ENCODE data around the gene CSKMT.
A peak's percentile ranks its signal among the peaks of the same experiment; 100 is the strongest.
"Not testable (repeated sequence)": the region's sequence is repeated elsewhere in the genome, so short reads cannot be mapped to it uniquely, and the experiment has no call there.

The CSKMT gene

DNA sequence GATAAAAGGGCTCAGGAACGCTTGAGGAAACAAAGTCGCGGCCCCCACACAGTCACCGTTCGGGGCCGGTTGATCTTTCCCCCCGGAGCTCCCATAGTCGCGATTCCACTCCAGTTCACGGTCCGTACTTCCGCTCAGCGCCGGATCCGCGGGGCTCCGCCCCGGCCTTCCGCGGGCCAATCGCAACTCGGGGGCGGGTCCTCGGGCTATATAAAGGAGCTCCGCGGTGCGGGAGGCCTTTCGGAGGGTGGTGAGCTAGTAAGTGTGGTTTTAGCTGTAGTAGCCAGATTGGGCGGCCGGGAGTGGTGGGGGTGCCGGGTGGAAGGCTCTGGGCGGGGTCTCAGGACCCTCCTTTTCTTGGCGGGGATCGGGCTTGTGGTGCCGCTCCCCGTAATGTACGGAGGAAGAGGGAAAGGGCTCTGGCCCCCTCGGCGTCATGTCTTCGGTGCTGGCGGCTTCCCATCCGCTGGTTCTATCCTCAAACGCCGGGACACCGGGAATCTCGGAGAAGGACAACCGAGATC lies at the start of gene CSKMT, which contains the start of gene C11orf98:
Gene CSKMT (plus strand): TSS at position 238 of the 524 bp plus-strand sequence. CDS start 568 bp downstream, outside the sequence.
Gene C11orf98 (minus strand): TSS at position 136 of the 524 bp plus-strand sequence. CDS start 41 bp downstream, at position 95.
- peak; percentile 97 for DNase-seq

GRCh38 chr11:62615521-62615920 lies 49.6 kb upstream of the CSKMT start:
- DNase-seq = no peak

DNA sequence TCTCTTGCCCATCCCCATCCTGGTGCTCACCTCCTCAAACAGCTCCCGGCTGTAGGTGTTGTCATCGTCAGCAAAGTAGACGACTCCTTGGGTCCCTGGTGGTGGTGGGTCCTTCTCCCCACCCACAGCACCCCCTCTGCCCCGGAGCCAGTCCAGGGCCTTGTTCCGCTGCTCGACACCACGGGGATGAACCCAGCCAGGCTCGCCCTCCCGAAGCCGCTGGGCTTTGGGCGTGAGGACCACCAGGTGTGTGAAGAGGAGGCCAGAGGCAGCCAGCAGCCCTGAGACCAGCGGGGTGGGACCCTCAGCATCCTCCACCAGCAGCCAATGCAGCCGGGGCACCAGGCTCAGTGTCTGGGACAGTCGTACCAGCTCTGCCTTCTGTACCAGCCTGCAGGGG lies 48.2 kb upstream of the CSKMT start:
- not testable (repeated sequence) for DNase-seq

DNA sequence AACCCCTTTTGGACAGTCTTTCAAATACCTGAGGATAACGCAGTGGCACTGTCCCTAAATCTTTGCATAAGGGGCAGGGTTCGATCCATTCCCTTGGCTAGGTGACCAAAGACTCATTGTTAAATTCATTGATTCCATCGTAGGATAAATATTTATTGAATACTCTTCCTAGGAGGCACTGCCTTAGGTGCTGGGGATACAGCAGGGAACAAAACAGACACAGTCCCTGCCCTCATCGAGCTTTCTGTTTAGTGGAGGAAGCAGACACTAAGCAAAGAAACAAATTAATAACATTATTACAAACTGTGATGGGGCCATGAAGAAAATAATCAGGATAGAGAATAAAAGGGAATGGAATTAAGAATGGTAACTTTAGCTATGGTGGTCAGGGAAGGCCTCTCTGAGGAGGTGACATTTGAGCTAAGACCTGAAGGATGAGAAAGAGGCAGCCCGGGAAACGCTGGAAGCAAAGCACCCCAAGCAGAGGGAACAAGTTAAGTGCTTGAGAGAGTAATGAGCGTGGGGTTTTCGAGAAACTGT lies 44.0 kb upstream of the CSKMT start:
- no peak for DNase-seq

- peak; percentile 99 for DNase-seq
Measured at GRCh38 chr11:62621567-62622470, 43.3 kb upstream of the CSKMT start, which contains the start of gene B3GAT3. TSS of gene B3GAT3 (minus strand) at chr11:62621986. CDS start at chr11:62621947, 39 bp downstream.

DNA sequence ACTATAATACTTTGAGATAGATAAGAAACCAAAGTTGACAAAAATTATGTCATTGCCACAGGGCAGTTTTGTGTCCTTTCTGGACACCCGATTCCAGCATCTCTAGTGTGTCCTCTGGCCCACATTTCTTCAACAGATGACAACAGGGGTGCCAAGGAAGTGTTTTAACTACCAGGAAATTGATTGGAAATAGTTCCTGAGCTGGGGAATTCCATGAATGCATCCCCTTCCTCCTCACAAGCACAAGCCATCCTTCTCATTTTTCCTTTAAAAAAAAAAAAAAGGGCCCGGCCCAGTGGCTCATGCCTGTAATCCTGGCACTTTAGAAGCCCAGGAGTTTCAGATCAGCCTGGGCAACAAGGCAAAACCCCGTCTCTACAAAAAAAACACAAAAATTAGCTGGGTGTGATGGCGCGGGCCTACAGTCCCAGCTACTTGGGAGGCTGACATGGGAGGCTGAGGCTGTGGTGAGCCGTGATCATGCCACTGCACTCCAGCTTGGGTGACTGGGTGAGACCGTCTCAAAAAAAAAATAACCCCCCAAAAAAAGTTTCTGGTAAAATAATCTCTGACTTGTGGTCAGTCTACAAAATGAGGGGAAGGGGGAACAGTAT lies 42.5 kb upstream of the CSKMT start:
- no peak for DNase-seq

DNA sequence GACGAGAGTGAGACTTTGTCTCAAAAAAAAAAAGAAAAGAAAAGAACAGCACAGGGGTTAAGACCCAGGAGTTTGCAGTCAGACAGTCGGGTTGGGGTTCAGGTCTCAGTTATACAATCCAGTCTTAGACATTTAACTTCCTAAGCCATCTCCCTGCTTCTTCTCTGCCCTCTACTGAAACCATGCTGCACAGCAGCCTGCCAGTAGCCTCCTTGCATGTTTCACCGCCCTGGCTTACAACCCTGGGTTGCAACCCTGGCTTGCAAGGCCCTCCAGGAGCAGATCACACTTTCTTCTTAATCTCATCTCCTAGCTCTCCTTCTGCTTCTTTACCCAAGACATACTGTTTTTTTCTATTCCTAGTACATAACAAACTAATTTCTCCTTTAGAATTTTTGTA lies 37.4 kb upstream of the CSKMT start:
- no peak for DNase-seq

DNA sequence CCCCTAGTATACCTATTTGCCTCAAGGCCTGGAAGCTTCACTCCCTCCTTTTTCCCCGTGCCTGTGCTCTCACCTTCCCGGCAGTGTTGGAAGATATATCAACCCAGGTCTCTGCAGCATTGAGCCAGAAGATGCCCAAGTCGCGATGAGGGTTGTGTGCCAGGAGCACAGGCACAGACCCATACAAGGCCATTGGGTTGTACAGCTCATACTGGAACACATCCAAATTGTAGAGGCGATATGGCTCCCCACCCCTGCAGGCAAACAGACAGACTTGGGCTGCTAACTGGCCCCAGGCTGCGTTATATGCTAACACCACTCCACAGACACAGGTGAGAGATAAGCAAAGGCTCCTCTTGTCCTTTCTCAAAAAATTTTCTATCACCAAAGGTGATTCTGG lies 32.6 kb upstream of the CSKMT start:
- no peak for DNase-seq

DNA sequence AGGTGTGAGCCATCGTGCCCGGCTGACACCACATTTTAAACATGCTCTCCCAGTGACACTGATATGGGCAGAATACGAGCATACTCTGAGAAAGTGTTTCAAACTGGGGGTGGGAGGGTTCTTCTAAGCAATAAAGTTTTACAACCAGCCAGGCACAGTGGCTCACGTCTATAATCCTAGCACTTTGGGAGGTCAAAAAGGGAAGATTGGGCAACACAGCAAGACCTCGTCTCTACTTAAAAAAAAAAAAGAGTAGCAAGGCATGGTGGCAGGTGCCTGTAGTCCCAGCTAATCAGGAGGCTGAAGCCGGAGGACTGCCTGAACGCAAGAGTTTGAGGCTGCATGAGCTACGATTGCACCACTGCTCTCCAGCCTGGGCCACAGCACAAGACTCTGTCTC lies 20.9 kb upstream of the CSKMT start:
- no peak for DNase-seq

GRCh38 chr11:62645671-62645945 lies 19.5 kb upstream of the CSKMT start:
- DNase-seq = peak; percentile 8

- peak; percentile 99 for DNase-seq
Measured at GRCh38 chr11:62645946-62646824, 18.9 kb upstream of the CSKMT start, which contains the start of gene GANAB. TSS of gene GANAB (minus strand) at chr11:62646613. CDS start at chr11:62646599, 14 bp downstream.

- DNase-seq = no peak
Measured at GRCh38 chr11:62646825-62647608, 18.1 kb upstream of the CSKMT start.

DNA sequence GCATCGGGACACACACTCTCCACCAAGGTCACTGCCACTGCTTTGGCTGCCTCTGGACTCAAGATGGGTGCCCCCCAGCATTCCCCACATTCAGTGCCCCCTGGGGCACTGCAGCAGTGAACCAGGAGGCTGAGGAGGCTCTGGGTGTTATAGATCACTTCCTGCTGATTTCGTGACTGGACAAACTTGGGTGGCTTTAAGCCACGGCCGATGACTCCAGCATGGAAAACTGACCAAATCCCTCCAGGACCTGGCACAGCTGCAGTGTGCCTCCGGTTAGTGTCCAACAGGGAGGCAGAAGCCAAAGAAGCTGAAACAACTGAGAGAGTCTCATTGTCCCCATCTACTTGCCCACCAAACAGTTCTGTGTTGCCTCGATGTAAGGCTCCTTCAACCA lies 17.5 kb upstream of the CSKMT start:
- DNase-seq = no peak

- no peak for DNase-seq
Measured at GRCh38 chr11:62648185-62648966, 16.7 kb upstream of the CSKMT start.

GRCh38 chr11:62648967-62649364 lies 16.1 kb upstream of the CSKMT start:
- DNase-seq = no peak

DNA sequence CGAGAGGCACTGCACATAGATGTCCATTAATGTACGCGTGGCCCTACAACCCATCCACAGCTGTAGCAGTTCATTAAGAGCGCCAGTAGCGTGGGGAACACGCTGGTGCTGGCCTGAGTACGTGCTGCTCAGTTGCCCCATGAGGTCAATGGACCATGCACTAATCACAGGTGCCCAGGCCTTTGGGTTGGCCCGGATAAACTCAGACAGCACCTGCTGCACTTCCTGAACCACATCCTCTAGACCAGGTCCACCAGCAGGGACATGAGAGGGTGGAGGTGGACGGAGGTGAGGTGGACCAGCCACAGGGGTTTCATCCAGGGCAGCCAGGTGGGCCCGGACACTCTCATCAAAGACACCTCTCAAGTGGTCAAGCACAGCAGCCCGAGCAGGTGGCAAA lies 15.6 kb upstream of the CSKMT start:
- DNase-seq = no peak

- not testable (repeated sequence) for DNase-seq
Measured at GRCh38 chr11:62650283-62650682, 14.8 kb upstream of the CSKMT start.

DNA sequence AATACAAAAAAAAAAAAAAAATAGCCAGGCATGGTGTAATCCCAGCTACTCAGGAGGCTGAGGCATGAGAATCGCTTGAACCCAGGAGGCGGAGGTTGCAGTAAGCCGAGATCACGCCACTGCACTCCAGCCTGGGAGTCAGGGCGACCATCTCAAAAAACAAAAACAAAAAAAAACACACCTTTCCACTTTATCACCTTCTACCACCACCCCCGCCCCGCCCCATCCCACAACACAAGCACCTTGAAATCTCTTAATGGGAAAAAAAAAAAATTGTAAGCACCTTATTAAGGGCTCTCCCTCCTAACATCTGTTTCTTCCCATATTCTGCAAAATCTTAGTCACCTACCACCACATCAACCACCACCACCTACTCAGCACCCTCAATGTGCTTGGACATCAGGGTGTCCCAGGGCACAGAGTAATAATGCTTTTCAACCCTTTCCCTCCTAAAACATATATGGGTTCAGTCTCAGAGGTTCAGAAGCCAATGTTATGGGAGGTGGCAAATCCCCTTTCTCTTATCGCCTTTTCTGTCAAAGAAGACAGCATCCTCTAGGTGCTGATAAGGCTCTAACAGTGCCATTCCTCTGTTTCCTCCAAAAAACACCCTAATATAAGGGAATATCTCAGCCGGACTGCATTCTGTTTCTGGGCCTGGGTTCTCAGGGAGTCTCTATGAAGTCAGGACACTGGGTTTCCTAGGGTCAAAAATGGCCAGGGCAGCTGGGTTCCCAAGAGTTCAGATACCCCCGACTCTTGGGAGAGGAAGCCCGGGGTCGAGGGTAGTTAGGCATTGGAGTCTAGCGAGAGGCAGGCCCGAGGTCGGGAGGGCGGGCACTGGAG lies 12.7 kb upstream of the CSKMT start:
- peak; percentile 16 for DNase-seq

- peak; percentile 14 for DNase-seq
Measured at GRCh38 chr11:62654297-62654696, 10.8 kb upstream of the CSKMT start.
